Activated CD4-positive, alpha-beta T cell treated with anti-CD3 and anti-CD28 coated beads for 4 hours (primary cell): ENCODE results near the gene FAM13A.
"Not testable (repeated sequence)": the region's sequence is repeated elsewhere in the genome, so short reads cannot be mapped to it uniquely, and the experiment has no call there.

Source experiments
- DNase-seq, 2 donors: peaks; one replicate each; pipeline ENCODE4 v3.0.0-alpha.2; 2020

Gene FAM13A

GRCh38 chr4:89056953-89057398 lies at the start of gene FAM13A:
Gene FAM13A (minus strand): TSS chr4:89057185. CDS start chr4:89056964, 221 bp downstream.
- no peak for DNase-seq

- DNase-seq = no peak
Observed at GRCh38 chr4:89105726-89106125, 48.7 kb upstream of the FAM13A start.

- no peak for DNase-seq
Observed at GRCh38 chr4:89101256-89102161, 44.5 kb upstream of the FAM13A start.

- no peak for DNase-seq
Observed at GRCh38 chr4:89100853-89101252, 43.9 kb upstream of the FAM13A start.

- DNase-seq = no peak
Observed at GRCh38 chr4:89099471-89099870, 42.5 kb upstream of the FAM13A start.

- DNase-seq = no peak
Observed at GRCh38 chr4:89099034-89099433, 42.0 kb upstream of the FAM13A start.

GRCh38 chr4:89078300-89078699 lies 21.3 kb upstream of the FAM13A start:
- DNase-seq = no peak

- no peak for DNase-seq
Observed at GRCh38 chr4:89077761-89078160, 20.8 kb upstream of the FAM13A start.

GRCh38 chr4:89072921-89073320 lies 15.9 kb upstream of the FAM13A start:
- no peak for DNase-seq

GRCh38 chr4:89071311-89071710 lies 14.3 kb upstream of the FAM13A start:
- DNase-seq = no peak

GRCh38 chr4:89070041-89070440 lies 13.1 kb upstream of the FAM13A start:
- DNase-seq = no peak

- no peak for DNase-seq
Observed at GRCh38 chr4:89069481-89069880, 12.5 kb upstream of the FAM13A start.

GRCh38 chr4:89067417-89067816 lies 10.4 kb upstream of the FAM13A start:
- no peak for DNase-seq

- DNase-seq = no peak
Observed at GRCh38 chr4:89064848-89065247, 7.9 kb upstream of the FAM13A start.

- not testable (repeated sequence) for DNase-seq
Observed at GRCh38 chr4:89057844-89058243, 859 bp upstream of the FAM13A start.

GRCh38 chr4:89056292-89056952 lies 563 bp downstream of the FAM13A start:
- no peak for DNase-seq

- DNase-seq = no peak
Observed at GRCh38 chr4:89055157-89056080, 1.6 kb downstream of the FAM13A start.

- no peak for DNase-seq
Observed at GRCh38 chr4:89054627-89055026, 2.4 kb downstream of the FAM13A start.

- no peak for DNase-seq
Observed at GRCh38 chr4:89049853-89050252, 7.1 kb downstream of the FAM13A start.

- no peak for DNase-seq
Observed at GRCh38 chr4:89048906-89049601, 7.9 kb downstream of the FAM13A start.

GRCh38 chr4:89044147-89044900 lies 12.7 kb downstream of the FAM13A start:
- DNase-seq = no peak

- no peak for DNase-seq
Observed at GRCh38 chr4:89042055-89042454, 14.9 kb downstream of the FAM13A start.
